IPS-15b (cell line): ENCODE data around the gene MYO1C.
A peak's percentile ranks its signal among the peaks of the same experiment; 100 is the strongest.
"Not testable (repeated sequence)": the region's sequence is repeated elsewhere in the genome, so short reads cannot be mapped to it uniquely, and the experiment has no call there.

Experiments used
- H3K27me3 ChIP-seq: one replicate; pipeline ENCODE4 v1.6.1; 2013; ENCODE audit warnings: low read length; ENCODE audit not compliant: control insufficient read depth, insufficient read depth
- H3K36me3 ChIP-seq: one replicate; pipeline ENCODE4 v1.6.1; 2013; ENCODE audit warnings: low read length; ENCODE audit not compliant: control insufficient read depth, insufficient read depth
- H3K4me1 ChIP-seq: one replicate; pipeline ENCODE4 v1.6.1; 2013; ENCODE audit warnings: mild to moderate bottlenecking, low read length; ENCODE audit not compliant: control insufficient read depth, insufficient read depth
- H3K4me3 ChIP-seq: one replicate; pipeline ENCODE4 v1.5.1; 2013; ENCODE audit warnings: low read depth, low read length
- H3K9ac ChIP-seq: one replicate; pipeline ENCODE4 v1.6.1; 2013; ENCODE audit warnings: low read depth, mild to moderate bottlenecking, low read length
- H3K9me3 ChIP-seq: one replicate; pipeline ENCODE4 v1.6.1; 2013; ENCODE audit warnings: mild to moderate bottlenecking, low read length; ENCODE audit not compliant: control insufficient read depth, insufficient read depth

MYO1C gene

GRCh38 chr17:1492249-1493206 is at the start of gene MYO1C:
Gene MYO1C (minus strand): TSS chr17:1492686. CDS start chr17:1492487, 199 bp downstream.
- no peaks in the 10 kb centered on the region for H3K9me3 ChIP-seq

GRCh38 chr17:1541367-1541904 is 49.0 kb upstream of the MYO1C start:
- no peaks in the 10 kb centered on the region for H3K9me3 ChIP-seq
- no peaks in the 10 kb centered on the region for H3K27me3 ChIP-seq
- no peaks in the 10 kb centered on the region for H3K4me1 ChIP-seq
- peaks cover 32% of the 10 kb centered on the region for H3K36me3 ChIP-seq
- H3K4me3 ChIP-seq: no peak overlapping the region
- H3K9ac ChIP-seq: no peak overlapping the region

More at GRCh38 chr17:1492249-1493206, at the start of gene MYO1C:
- Histone ChIP-seq H3K4me1 (peaks cover 8% of the 10 kb centered on the region), H3K4me3 (peak within 1 kb of the TSS; percentile 70), H3K27me3 (peaks cover 3% of the 10 kb centered on the region), H3K36me3 (peaks cover 8% of the 10 kb centered on the region), H3K9ac (peak within 1 kb of the TSS; percentile 60)

GRCh38 chr17:1539811-1540210 is 47.3 kb upstream of the MYO1C start:
- Histone ChIP-seq H3K4me1 (no peaks in the 10 kb centered on the region), H3K27me3 (no peaks in the 10 kb centered on the region), H3K9me3 (no peaks in the 10 kb centered on the region), H3K36me3 (peaks cover 34% of the 10 kb centered on the region), H3K9ac (no peak overlapping the region), H3K4me3 (no peak overlapping the region)

GRCh38 chr17:1535737-1536136 is 43.3 kb upstream of the MYO1C start:
- Histone ChIP-seq H3K36me3 (peaks cover 28% of the 10 kb centered on the region), H3K9ac (no peak overlapping the region), H3K4me1 (no peaks in the 10 kb centered on the region), H3K27me3 (no peaks in the 10 kb centered on the region), H3K9me3 (no peaks in the 10 kb centered on the region), H3K4me3 (no peak overlapping the region)

GRCh38 chr17:1533661-1534325 is 41.3 kb upstream of the MYO1C start:
- H3K4me1 ChIP-seq: no peaks in the 10 kb centered on the region
- no peaks in the 10 kb centered on the region for H3K9me3 ChIP-seq
- peaks cover 32% of the 10 kb centered on the region for H3K36me3 ChIP-seq
- no peaks in the 10 kb centered on the region for H3K27me3 ChIP-seq
- H3K4me3 ChIP-seq: no peak overlapping the region
- no peak overlapping the region for H3K9ac ChIP-seq

- Histone ChIP-seq H3K4me1 (no peaks in the 10 kb centered on the region), H3K4me3 (no peak overlapping the region), H3K9ac (no peak overlapping the region), H3K9me3 (no peaks in the 10 kb centered on the region), H3K27me3 (no peaks in the 10 kb centered on the region), H3K36me3 (peaks cover 29% of the 10 kb centered on the region)
Measured at GRCh38 chr17:1532836-1533602, 40.5 kb upstream of the MYO1C start.

- Histone ChIP-seq H3K27me3 (no peaks in the 10 kb centered on the region), H3K4me1 (no peaks in the 10 kb centered on the region), H3K9me3 (no peaks in the 10 kb centered on the region), H3K36me3 (peaks cover 27% of the 10 kb centered on the region), H3K4me3 (no peak overlapping the region), H3K9ac (no peak overlapping the region)
Measured at GRCh38 chr17:1529863-1530262, 37.4 kb upstream of the MYO1C start.

- not testable (repeated sequence) for H3K9ac ChIP-seq, H3K9me3 ChIP-seq, H3K4me3 ChIP-seq, H3K27me3 ChIP-seq, H3K4me1 ChIP-seq
- peaks cover 21% of the 10 kb centered on the region for H3K36me3 ChIP-seq
Measured at GRCh38 chr17:1526876-1527275, 34.4 kb upstream of the MYO1C start.

- Histone ChIP-seq H3K9me3 (no peaks in the 10 kb centered on the region), H3K4me1 (no peaks in the 10 kb centered on the region), H3K27me3 (no peaks in the 10 kb centered on the region), H3K36me3 (peaks cover 7% of the 10 kb centered on the region), H3K9ac (no peak overlapping the region), H3K4me3 (no peak overlapping the region)
Measured at GRCh38 chr17:1522626-1523025, 30.1 kb upstream of the MYO1C start.

- Histone ChIP-seq H3K27me3 (no peaks in the 10 kb centered on the region), H3K4me3 (no peak overlapping the region), H3K9ac (no peak overlapping the region), H3K36me3 (peaks cover 5% of the 10 kb centered on the region), H3K9me3 (no peaks in the 10 kb centered on the region), H3K4me1 (no peaks in the 10 kb centered on the region)
Measured at GRCh38 chr17:1521086-1521640, 28.7 kb upstream of the MYO1C start.

- no peaks in the 10 kb centered on the region for H3K27me3 ChIP-seq
- no peak overlapping the region for H3K9ac ChIP-seq
- H3K4me1 ChIP-seq: peaks cover 5% of the 10 kb centered on the region
- H3K36me3 ChIP-seq: peaks cover 5% of the 10 kb centered on the region
- no peaks in the 10 kb centered on the region for H3K9me3 ChIP-seq
- H3K4me3 ChIP-seq: no peak overlapping the region
Measured at GRCh38 chr17:1519678-1520077, 27.2 kb upstream of the MYO1C start.
